ENCODE measurements around the gene PNCK. TPM values are rescaled to one million over a fixed set of nuclear protein-coding genes. Genes with fewer than 3 reads are reported as not detected.

The PNCK gene
- total RNA-seq, 1 donor from 2014 or later: 1.1 TPM

- no peak overlapping the region for H3K4me2 ChIP-seq (ENCODE audit: low read length)
- H3K9ac ChIP-seq (ENCODE audit: low read length): no peak overlapping the region
- peaks cover 16% of the 10 kb centered on the region for H3K27me3 ChIP-seq (ENCODE audit: insufficient read depth, low read length)
- H3K9me3 Mint-ChIP-seq (ENCODE audit: unreplicated experiment): no peaks in the 10 kb centered on the region
- H3K27ac ChIP-seq (ENCODE audit: low read depth, low read length): no peak overlapping the region
- FAIRE-seq: no peak
- H3K4me3 Mint-ChIP-seq (ENCODE audit: unreplicated experiment): no peak overlapping the region
- no peak overlapping the region for H2AFZ ChIP-seq (ENCODE audit: low read depth, low read length)
- H3K4me1 Mint-ChIP-seq (ENCODE audit: low read depth, unreplicated experiment): no peaks in the 10 kb centered on the region
- H3K79me2 ChIP-seq (ENCODE audit: insufficient read depth, low read length): no peaks in the 10 kb centered on the region
- DNase-seq (ENCODE audit: low read depth): no peak
- H4K20me1 ChIP-seq (ENCODE audit: insufficient read depth, low read length): no peaks in the 10 kb centered on the region
- H3K36me3 Mint-ChIP-seq (ENCODE audit: low read depth, unreplicated experiment): no peaks in the 10 kb centered on the region
- TF ChIP-seq EZH2 (IDR thresholded peaks at IDR 0.05; ENCODE audit: insufficient read depth, low read length): no peak
- TF ChIP-seq, protein P1, sequence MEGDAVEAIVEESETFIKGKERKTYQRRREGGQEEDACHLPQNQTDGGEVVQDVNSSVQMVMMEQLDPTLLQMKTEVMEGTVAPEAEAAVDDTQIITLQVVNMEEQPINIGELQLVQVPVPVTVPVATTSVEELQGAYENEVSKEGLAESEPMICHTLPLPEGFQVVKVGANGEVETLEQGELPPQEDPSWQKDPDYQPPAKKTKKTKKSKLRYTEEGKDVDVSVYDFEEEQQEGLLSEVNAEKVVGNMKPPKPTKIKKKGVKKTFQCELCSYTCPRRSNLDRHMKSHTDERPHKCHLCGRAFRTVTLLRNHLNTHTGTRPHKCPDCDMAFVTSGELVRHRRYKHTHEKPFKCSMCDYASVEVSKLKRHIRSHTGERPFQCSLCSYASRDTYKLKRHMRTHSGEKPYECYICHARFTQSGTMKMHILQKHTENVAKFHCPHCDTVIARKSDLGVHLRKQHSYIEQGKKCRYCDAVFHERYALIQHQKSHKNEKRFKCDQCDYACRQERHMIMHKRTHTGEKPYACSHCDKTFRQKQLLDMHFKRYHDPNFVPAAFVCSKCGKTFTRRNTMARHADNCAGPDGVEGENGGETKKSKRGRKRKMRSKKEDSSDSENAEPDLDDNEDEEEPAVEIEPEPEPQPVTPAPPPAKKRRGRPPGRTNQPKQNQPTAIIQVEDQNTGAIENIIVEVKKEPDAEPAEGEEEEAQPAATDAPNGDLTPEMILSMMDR (IDR thresholded peaks at IDR 0.05; ENCODE audit: insufficient read depth, low read depth, low read length): no peak
- no peak overlapping the region for H3K4me3 ChIP-seq (ENCODE audit: insufficient read depth, low read depth, low read length)
- no peaks in the 10 kb centered on the region for H3K9me3 ChIP-seq (ENCODE audit: insufficient read depth, low read depth, low read length)
- no peaks in the 10 kb centered on the region for H3K36me3 ChIP-seq (ENCODE audit: insufficient read depth, low read length)
- H3K4me1 ChIP-seq (ENCODE audit: insufficient read depth, low read length): no peaks in the 10 kb centered on the region
- H3K27me3 Mint-ChIP-seq (ENCODE audit: low read depth, unreplicated experiment): peaks cover 21% of the 10 kb centered on the region
- no peak overlapping the region for H3K27ac Mint-ChIP-seq (ENCODE audit: unreplicated experiment)
These were observed 23.5 kb downstream of the PNCK start for GRCh38 chrX:153649915-153650782.

GRCh38 chrX:153649178-153649914 lies 24.3 kb downstream of the PNCK start:
- FAIRE-seq (no peak), DNase-seq (ENCODE audit: low read depth) (no peak)
- H3K27ac Mint-ChIP-seq (ENCODE audit: unreplicated experiment): no peak overlapping the region
- TF ChIP-seq EZH2 (IDR thresholded peaks at IDR 0.05; ENCODE audit: insufficient read depth, low read length): no peak
- TF ChIP-seq, protein P1 (IDR thresholded peaks at IDR 0.05; ENCODE audit: insufficient read depth, low read depth, low read length): no peak
- Histone ChIP-seq H3K4me3 (ENCODE audit: insufficient read depth, low read depth, low read length) (no peak overlapping the region), H3K79me2 (ENCODE audit: insufficient read depth, low read length) (no peaks in the 10 kb centered on the region), H4K20me1 (ENCODE audit: insufficient read depth, low read length) (no peaks in the 10 kb centered on the region), H3K9me3 (ENCODE audit: insufficient read depth, low read depth, low read length) (no peaks in the 10 kb centered on the region), H2AFZ (ENCODE audit: low read depth, low read length) (no peak overlapping the region), H3K27ac (ENCODE audit: low read depth, low read length) (no peak overlapping the region), H3K9ac (ENCODE audit: low read length) (no peak overlapping the region), H3K4me1 (ENCODE audit: insufficient read depth, low read length) (no peaks in the 10 kb centered on the region), H3K36me3 (ENCODE audit: insufficient read depth, low read length) (no peaks in the 10 kb centered on the region), H3K27me3 (ENCODE audit: insufficient read depth, low read length) (peaks cover 18% of the 10 kb centered on the region), H3K4me2 (ENCODE audit: low read length) (no peak overlapping the region)
- no peaks in the 10 kb centered on the region for H3K36me3 Mint-ChIP-seq (ENCODE audit: low read depth, unreplicated experiment)
- no peaks in the 10 kb centered on the region for H3K9me3 Mint-ChIP-seq (ENCODE audit: unreplicated experiment)
- no peak overlapping the region for H3K4me3 Mint-ChIP-seq (ENCODE audit: unreplicated experiment)
- no peaks in the 10 kb centered on the region for H3K4me1 Mint-ChIP-seq (ENCODE audit: low read depth, unreplicated experiment)
- peaks cover 27% of the 10 kb centered on the region for H3K27me3 Mint-ChIP-seq (ENCODE audit: low read depth, unreplicated experiment)
